Liver (tissue), 3 donors: ENCODE results near the gene IMPA2.

ENCODE experiments used
- CTCF ChIP-seq: fragments of 150-350 bp; IDR thresholded peaks from 2 replicates; pipeline ENCODE4 v1.5.1; 2017; ENCODE audit warnings: improper control_type of control experiment, low read depth, low read length; ENCODE audit not compliant: missing input control
- EGR1 ChIP-seq, 2 donors: IDR thresholded peaks; 2 replicates each; pipeline ENCODE4 v1.6.1; 2016 to 2018; ENCODE audit warnings: antibody characterized with exemption in 2 of 2, low read depth in 2 of 2
- FOXA1 ChIP-seq: IDR thresholded peaks from 2 replicates; pipeline ENCODE4 v1.6.1; 2016; ENCODE audit warnings: antibody characterized with exemption
- JUND ChIP-seq, 2 donors: IDR thresholded peaks; 2 replicates each; pipeline ENCODE4 v1.6.1; 2016; ENCODE audit warnings: antibody characterized with exemption in 2 of 2
- MAX ChIP-seq: IDR thresholded peaks from 2 replicates; pipeline ENCODE4 v1.6.1; 2016; ENCODE audit warnings: antibody characterized with exemption
- NR2F2 ChIP-seq: IDR thresholded peaks from 2 replicates; pipeline ENCODE4 v1.6.1; 2016; ENCODE audit warnings: antibody characterized with exemption
- RAD21 ChIP-seq, 2 donors: IDR thresholded peaks; 2 replicates each; pipeline ENCODE4 v1.6.1; 2016; ENCODE audit warnings: antibody characterized with exemption in 2 of 2, mild to moderate bottlenecking in 2 of 2
- SP1 ChIP-seq: IDR thresholded peaks from 2 replicates; pipeline ENCODE4 v1.6.1; 2018; ENCODE audit warnings: antibody characterized with exemption, mild to moderate bottlenecking
- ZBTB33 ChIP-seq: IDR thresholded peaks from 2 replicates; pipeline ENCODE4 v1.6.1; 2016; ENCODE audit warnings: antibody characterized with exemption
- donor health status: healthy.
- donor health status: healthy.

- TF ChIP-seq NR2F2 (no peak), JUND (IDR thresholded peaks at IDR 0.05) (no peak), CTCF (no peak), RAD21 (IDR thresholded peaks at IDR 0.05) (no peak), ZBTB33 (no peak), FOXA1 (no peak), EGR1 (IDR thresholded peaks at IDR 0.05; ENCODE audit: low read depth in 2 of 2) (no peak), MAX (no peak), SP1 (no peak)
Observed at GRCh38 chr18:12048827-12049175, 67.5 kb downstream of the IMPA2 start.
